IMR-90 (cell line): ENCODE data around the gene EML1. TPM values are rescaled to one million over a fixed set of nuclear protein-coding genes. Genes with fewer than 3 reads are reported as not detected.

Experiments
- ATAC-seq: fragments of 200-7000 bp; cut with Tn5 transposase; 2 replicates; pipeline ENCODE4 v1.9.1; 2020; ENCODE audit warnings: low read depth, mild to moderate bottlenecking, moderate library complexity
- BruUV-seq: library from RNA; stranded (reverse); fragments of 400-500 nt; replicated peaks from 2 replicates; lab custom pipeline; 2021; lab: Mats Ljungman, UMichigan
- CTCF ChIA-PET: fragments of 300-600 bp; formaldehyde crosslinking; extraction: SDS; loops from one replicate; lab custom pipeline; 2021; ENCODE audit warnings: antibody characterized with exemption; lab: Yijun Ruan, JAX
- POLR2A ChIA-PET: fragments of 300-600 bp; sonication (Branson Sonifier 250); formaldehyde crosslinking; loops from one replicate; lab custom pipeline; 2022; ENCODE audit warnings: antibody characterized with exemption; ENCODE audit not compliant: unreplicated experiment; lab: Charles Lee
- DNase-seq: peaks from one replicate; pipeline ENCODE4 v3.0.0; 2013
- H2AFZ ChIP-seq: replicated peaks from 2 replicates; pipeline ENCODE3; 2013; ENCODE audit warnings: low read length, mild to moderate bottlenecking; ENCODE audit not compliant: poor library complexity
- H2AK5ac ChIP-seq: 2 replicates; pipeline ENCODE4 v1.6.1; 2013; ENCODE audit warnings: low read depth, low read length, inconsistent platforms
- H2AK9ac ChIP-seq: replicated peaks from 2 replicates; pipeline ENCODE3; 2013; ENCODE audit warnings: mild to moderate bottlenecking, low read depth, low read length, moderate library complexity; ENCODE audit not compliant: poor library complexity
- H2BK120ac ChIP-seq: 2 replicates; pipeline ENCODE4 v1.6.1; 2013; ENCODE audit warnings: low read depth, low read length, inconsistent platforms
- H2BK15ac ChIP-seq: 3 replicates; pipeline ENCODE4 v1.6.1; 2013; ENCODE audit warnings: low read depth, low read length, inconsistent platforms
- H2BK20ac ChIP-seq: 2 replicates; pipeline ENCODE4 v1.6.1; 2013; ENCODE audit warnings: low read depth, mild to moderate bottlenecking, inconsistent platforms, low read length, moderate library complexity
- H2BK5ac ChIP-seq: 2 replicates; pipeline ENCODE4 v1.6.1; 2013; ENCODE audit warnings: mild to moderate bottlenecking, low read depth, low read length, inconsistent platforms; ENCODE audit not compliant: poor library complexity, severe bottlenecking
- H3K14ac ChIP-seq: replicated peaks from 2 replicates; pipeline ENCODE4 v1.6.1; 2013; ENCODE audit warnings: low read depth, low read length, inconsistent platforms
- H3K18ac ChIP-seq: 2 replicates; pipeline ENCODE4 v1.6.1; 2013; ENCODE audit warnings: low read depth, low read length, control low read depth
- H3K23ac ChIP-seq: 2 replicates; pipeline ENCODE4 v1.6.1; 2013; ENCODE audit warnings: low read depth, low read length, inconsistent platforms
- H3K27ac ChIP-seq: 2 replicates; pipeline ENCODE4 v1.5.1; 2013; ENCODE audit warnings: mild to moderate bottlenecking, control low read depth, low read length; ENCODE audit not compliant: insufficient read depth
- H3K27me3 ChIP-seq: 2 replicates; pipeline ENCODE4 v1.6.1; 2013; ENCODE audit warnings: low read length; ENCODE audit not compliant: control insufficient read depth, insufficient read depth
- H3K36me3 ChIP-seq: 2 replicates; pipeline ENCODE4 v1.6.1; 2013; ENCODE audit warnings: low read length, mixed read lengths; ENCODE audit not compliant: control insufficient read depth, insufficient read depth
- H3K4ac ChIP-seq: 2 replicates; pipeline ENCODE4 v1.6.1; 2013; ENCODE audit warnings: low read depth, low read length, inconsistent platforms
- H3K4me1 ChIP-seq: 2 replicates; pipeline ENCODE4 v1.6.1; 2013; ENCODE audit warnings: low read length, mixed read lengths; ENCODE audit not compliant: control insufficient read depth, insufficient read depth
- H3K4me2 ChIP-seq: 2 replicates; pipeline ENCODE4 v1.6.1; 2013; ENCODE audit warnings: low read depth, mild to moderate bottlenecking, control low read depth, low read length, moderate library complexity
- H3K4me3 ChIP-seq: 2 replicates; pipeline ENCODE4 v1.5.1; 2013; ENCODE audit warnings: low read depth, mild to moderate bottlenecking, control low read depth, low read length, moderate library complexity; ENCODE audit not compliant: insufficient read depth
- H3K56ac ChIP-seq: 2 replicates; pipeline ENCODE4 v1.6.1; 2013; ENCODE audit warnings: low read length, inconsistent platforms; ENCODE audit not compliant: insufficient read depth; ENCODE audit errors: extremely low read depth
- H3K79me1 ChIP-seq, 2 experiments: 2 replicates each; pipeline ENCODE4 v1.6.1; 2013; ENCODE audit warnings: low read length in 2 of 2, inconsistent platforms in 1 of 2, low read depth in 1 of 2
- H3K9ac ChIP-seq: 2 replicates; pipeline ENCODE4 v1.6.1; 2013; ENCODE audit warnings: low read depth, low read length, control low read depth
- H3K9me1 ChIP-seq: 2 replicates; pipeline ENCODE4 v1.6.1; 2013; ENCODE audit warnings: low read length, inconsistent platforms; ENCODE audit not compliant: insufficient read depth
- H3K9me3 ChIP-seq: 2 replicates; pipeline ENCODE4 v1.6.1; 2013; ENCODE audit warnings: low read length; ENCODE audit not compliant: control insufficient read depth, insufficient read depth
- H4K20me1 ChIP-seq: 2 replicates; pipeline ENCODE4 v1.6.1; 2013; ENCODE audit warnings: low read length, inconsistent platforms; ENCODE audit not compliant: insufficient read depth
- H4K5ac ChIP-seq: 2 replicates; pipeline ENCODE4 v1.6.1; 2013; ENCODE audit warnings: mild to moderate bottlenecking, low read depth, low read length, control low read depth
- H4K8ac ChIP-seq, 2 experiments: 2 replicates each; pipeline ENCODE4 v1.6.1; 2013; ENCODE audit warnings: low read depth in 2 of 2, low read length in 2 of 2, control low read depth in 1 of 2, inconsistent platforms in 1 of 2
- H4K91ac ChIP-seq: 2 replicates; pipeline ENCODE4 v1.6.1; 2013; ENCODE audit warnings: low read depth, low read length, inconsistent platforms; ENCODE audit not compliant: insufficient read depth
- BHLHE40 ChIP-seq: fragments of 150-350 bp; IDR thresholded peaks from 2 replicates; pipeline ENCODE4 v1.6.1; 2016; ENCODE audit warnings: mild to moderate bottlenecking, low read depth, low read length
- CEBPB ChIP-seq: IDR thresholded peaks from 2 replicates; pipeline ENCODE4 v1.6.1; 2012; ENCODE audit warnings: low read depth, low read length, improper control_type of control experiment
- MAZ ChIP-seq: IDR thresholded peaks from 2 replicates; pipeline ENCODE4 v1.6.1; 2012; ENCODE audit warnings: low read depth, mild to moderate bottlenecking, low read length, improper control_type of control experiment, moderate library complexity, borderline replicate concordance
- WGBS, 2 experiments: methylation state at CpG; one replicate each; pipeline versions ENCODE4 v1.1.5 to v1.1.7; 2013; ENCODE audit warnings: missing lambda C conversion rate in 2 of 2; ENCODE audit not compliant: insufficient read length in 1 of 2; ENCODE audit errors: extremely low coverage in 2 of 2; 5-methylcytosine and 5-hydroxymethylcytosine counted together
- dilution Hi-C: fragments of 300-500 bp; cut with HindIII; formaldehyde crosslinking; loops from one replicate; pipeline ENCODE4 v1.14.3; 2018; ENCODE audit warnings: low sequenced_read_pairs; ENCODE audit not compliant: unreplicated experiment
- in situ Hi-C: fragments of 300-500 bp; cut with MboI; formaldehyde crosslinking; loops from 3 replicates; pipeline ENCODE4 v1.14.3; 2019; ENCODE audit warnings: low sequenced_read_pairs, inconsistent platforms, mixed read lengths
- intact Hi-C: fragments of 100-400 bp; cut with micrococcal nuclease; formaldehyde crosslinking; loops from 2 replicates; pipeline ENCODE4 v1.10.0; 2022
- polyA plus RNA-seq, 3 experiments: library from polyadenylated mRNA; depleted of rRNA; stranded (reverse); fragments of >200 nt; gene quantifications; 2 replicates each; pipeline ENCODE4 v1.2.3, GENCODE V29; 2012; ENCODE audit warnings: low replicate concordance in 1 of 3
- total RNA-seq: library from RNA; depleted of rRNA; stranded (reverse); fragments of >200 nt; gene quantifications from 2 replicates; pipeline ENCODE4 v1.2.3, GENCODE V29; 2012

Gene EML1
- total and polyA plus RNA-seq, 2 of the 4 experiments (the other 2 are of a cell fraction): 14.0 to 42.3 TPM

DNA sequence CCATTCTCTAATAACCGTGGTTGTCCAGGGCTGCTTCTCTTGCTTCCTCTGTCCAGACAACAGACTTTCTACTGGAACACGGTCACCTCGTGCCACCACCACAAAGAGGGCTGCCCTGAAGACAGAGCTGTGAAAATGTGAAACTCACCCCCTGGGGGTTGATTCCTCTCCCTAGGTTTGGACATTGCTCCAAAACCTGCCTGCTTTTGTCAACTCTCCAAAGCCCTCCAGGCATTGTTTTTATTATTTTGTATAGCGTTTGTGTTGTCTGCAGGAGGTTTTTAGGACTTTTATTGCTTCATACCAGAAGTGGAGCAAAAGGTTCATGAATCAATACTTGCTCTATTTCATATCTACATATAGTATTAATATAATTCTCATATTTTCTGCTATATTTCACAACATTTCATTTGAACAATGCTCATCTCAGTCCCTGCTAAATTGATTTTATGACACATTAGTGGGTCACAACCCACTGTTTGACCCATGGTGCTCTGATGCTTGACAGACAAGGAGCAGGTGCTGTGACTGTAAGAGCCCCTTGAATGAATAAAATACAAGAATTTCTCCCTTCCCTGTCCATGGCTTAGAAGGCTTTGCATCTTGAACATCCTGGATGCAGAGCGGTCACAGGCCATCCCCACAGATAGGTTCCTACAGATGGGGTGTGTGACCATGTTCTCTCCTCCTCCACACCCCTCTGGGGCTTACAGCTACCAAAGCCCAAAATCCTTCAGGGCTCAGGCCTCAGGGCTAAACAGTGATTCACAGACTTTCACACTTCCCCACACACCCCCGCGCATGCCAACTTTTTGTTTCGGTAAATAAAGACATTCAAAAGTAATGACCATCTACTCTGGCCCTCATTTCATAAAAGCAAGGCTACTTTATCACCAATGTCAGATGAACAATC lies 20.6 kb upstream of the EML1 start:
- 64% methylated on average over 3 of the region's 8 CpGs; no CpG with 5 or more reads in 1 of the 2 experiments for WGBS, 2 experiments

More for the DNA sequence above, 20.6 kb upstream of the EML1 start:
- Histone ChIP-seq H3K79me1 (no peaks in the 10 kb centered on the region), H4K8ac (no peak overlapping the region), H3K23ac (no peak overlapping the region), H2BK20ac (no peak overlapping the region), H2AFZ (no peak overlapping the region), H3K14ac (no peak overlapping the region), H3K9me1 (peaks cover 8% of the 10 kb centered on the region), H2BK15ac (no peak overlapping the region), H2AK5ac (no peak overlapping the region; the same call in 1 of the 2 replicates), H4K5ac (no peak overlapping the region), H3K36me3 (no peaks in the 10 kb centered on the region), H4K20me1 (no peaks in the 10 kb centered on the region), H3K18ac (no peak overlapping the region), H2AK9ac (no peak overlapping the region), H3K56ac (no peak overlapping the region), H3K4ac (no peak overlapping the region), H3K9me3 (no peaks in the 10 kb centered on the region), H3K4me1 (peaks cover 6% of the 10 kb centered on the region; the same call in 1 of the 2 replicates), H3K4me3 (no peak overlapping the region), H3K27me3 (no peaks in the 10 kb centered on the region), H3K27ac (no peak overlapping the region), H4K91ac (no peak overlapping the region), H3K9ac (no peak overlapping the region), H2BK120ac (no peak overlapping the region), H2BK5ac (no peak overlapping the region), H3K4me2 (no peak overlapping the region)
- in situ Hi-C loops (no loop called here), intact Hi-C loops (no loop called here), dilution Hi-C loops (no loop called here)
- peak; percentile 22; the same call in 1 of the 2 replicates for TF ChIP-seq CEBPB
- no peak for TF ChIP-seq MAZ
- TF ChIP-seq BHLHE40: 0 out of 2 replicates have a peak, but pooled peaks have one; percentile 29
- DNase-seq (no peak), ATAC-seq (peak; percentile 65)
- no TSS peak for BruUV-seq
- ChIA-PET POLR2A (no interaction called here), CTCF (interaction anchor here (0.6 kb wide), 1 partner anchor 12 kb away, joined by 5 read pairs; no protein-coding TSS in a partner anchor)
